B cell (primary cell): ENCODE data around the gene PRXL2B. TPM values are rescaled to one million over a fixed set of nuclear protein-coding genes. Genes with fewer than 3 reads are reported as not detected.

Experiments used
- ATAC-seq: fragments of 200-7000 bp; cut with Tn5 transposase; one replicate; pipeline ENCODE4 v1.10.0; 2021; ENCODE audit warnings: low read depth, mild to moderate bottlenecking, moderate number of reproducible peaks, moderate library complexity
- CTCF ChIA-PET: fragments of 350-600 bp; sonication (Branson Sonifier 250); formaldehyde crosslinking; loops from one replicate; lab custom pipeline; 2021; ENCODE audit warnings: antibody characterized with exemption, inconsistent platforms; lab: Charles Lee
- POLR2A ChIA-PET: fragments of 350-600 bp; sonication (Branson Sonifier 250); formaldehyde crosslinking; loops from one replicate; lab custom pipeline; 2021; ENCODE audit warnings: antibody characterized with exemption; lab: Charles Lee
- DNase-seq: peaks from one replicate; pipeline ENCODE4 v3.0.0; 2013
- H2AFZ ChIP-seq: 2 replicates; pipeline ENCODE4 v1.6.1; 2012; ENCODE audit warnings: mild to moderate bottlenecking, low read depth, low read length; ENCODE audit not compliant: insufficient read depth, poor library complexity, severe bottlenecking
- H3K27ac ChIP-seq, 2 donors: 1 replicate in 1 of 2; 2 replicates in 1 of 2; pipeline ENCODE4 v1.5.1; 2012 to 2013; ENCODE audit warnings: low read length in 2 of 2, mild to moderate bottlenecking in 2 of 2, moderate library complexity in 1 of 2
- H3K27me3 ChIP-seq, 4 experiments: fragments of 200-600 bp in 1 of 4; sonication (generic) in 1 of 4; replicated peaks in 1 of 4; 1 replicate in 2 of 4; 2 replicates in 2 of 4; pipeline versions ENCODE4 v1.6.1 to v1.7.0; 2013 to 2016; ENCODE audit warnings: low read length in 3 of 4, mild to moderate bottlenecking in 2 of 4, mixed read lengths in 1 of 4, moderate library complexity in 1 of 4; ENCODE audit not compliant: insufficient read depth in 4 of 4, control insufficient read depth in 3 of 4; ENCODE audit errors: control extremely low read depth in 1 of 4
- H3K36me3 ChIP-seq, 2 experiments: replicated peaks in 1 of 2; 1 replicate in 1 of 2; 2 replicates in 1 of 2; pipeline versions ENCODE4 v1.6.1 to v1.7.1; 2013; ENCODE audit warnings: low read length in 1 of 2; ENCODE audit not compliant: insufficient read depth in 2 of 2, control insufficient read depth in 1 of 2; ENCODE audit errors: control extremely low read depth in 1 of 2, extremely low read depth in 1 of 2
- H3K4me1 ChIP-seq, 2 donors: fragments of 200-600 bp in 1 of 2; sonication (generic) in 1 of 2; 1 replicate in 1 of 2; 2 replicates in 1 of 2; pipeline versions ENCODE4 v1.5.1 to v1.6.1; 2013 to 2017; ENCODE audit warnings: low read length in 2 of 2; ENCODE audit not compliant: control insufficient read depth in 2 of 2, insufficient read depth in 2 of 2
- H3K4me2 ChIP-seq: replicated peaks from 2 replicates; pipeline ENCODE3; 2012; ENCODE audit warnings: mild to moderate bottlenecking, low read depth, low read length; ENCODE audit not compliant: poor library complexity, severe bottlenecking
- H3K4me3 ChIP-seq, 5 experiments: fragments of 200-600 bp in 1 of 5; sonication (generic) in 1 of 5; 1 replicate in 3 of 5; 2 replicates in 2 of 5; pipeline versions ENCODE4 v1.5.1 to v1.7.0; 2011 to 2016; ENCODE audit warnings: low read length in 4 of 5, mild to moderate bottlenecking in 4 of 5, low read depth in 2 of 5, control low read depth in 1 of 5, moderate library complexity in 1 of 5; ENCODE audit not compliant: insufficient read depth in 1 of 5; ENCODE audit errors: control extremely low read depth in 1 of 5, extremely low read depth in 1 of 5
- H3K79me2 ChIP-seq: fragments of 200-600 bp; sonication (generic); one replicate; pipeline ENCODE4 v1.6.0; 2016; ENCODE audit warnings: low read length; ENCODE audit not compliant: control insufficient read depth, insufficient read depth
- H3K9ac ChIP-seq: fragments of 200-600 bp; sonication (generic); 2 replicates; pipeline ENCODE4 v1.6.1; 2017; ENCODE audit warnings: mild to moderate bottlenecking, low read length, moderate library complexity
- H3K9me3 ChIP-seq, 3 donors: one replicate each; pipeline versions ENCODE4 v1.6.1 to v1.7.1; 2013; ENCODE audit warnings: low read length in 2 of 3; ENCODE audit not compliant: control insufficient read depth in 2 of 3, insufficient read depth in 1 of 3; ENCODE audit errors: control extremely low read depth in 1 of 3
- H4K20me1 ChIP-seq: 2 replicates; pipeline ENCODE4 v1.6.0; 2012; ENCODE audit warnings: mild to moderate bottlenecking, low read length; ENCODE audit not compliant: insufficient read depth, control insufficient read depth, poor library complexity, severe bottlenecking
- H3K27ac Mint-ChIP-seq: one replicate; pipeline ENCODE4 v1.8.0; 2021; ENCODE audit warnings: mixed read lengths
- H3K27me3 Mint-ChIP-seq: one replicate; pipeline ENCODE4 v1.8.0; 2021; ENCODE audit warnings: mixed read lengths
- H3K4me1 Mint-ChIP-seq: one replicate; pipeline ENCODE4 v1.8.0; 2021; ENCODE audit warnings: mixed read lengths
- H3K4me3 Mint-ChIP-seq: one replicate; pipeline ENCODE4 v1.8.0; 2021; ENCODE audit warnings: mixed read lengths
- H3K9me3 Mint-ChIP-seq: one replicate; pipeline ENCODE4 v1.8.0; 2022; ENCODE audit warnings: mixed read lengths; ENCODE audit not compliant: insufficient read depth
- EZH2 ChIP-seq: IDR thresholded peaks from 2 replicates; pipeline ENCODE4 v1.6.1; 2012; ENCODE audit warnings: borderline replicate concordance, low read depth, mild to moderate bottlenecking, moderate library complexity, low read length; ENCODE audit not compliant: insufficient read depth, poor library complexity, severe bottlenecking
- WGBS: methylation state at CpG from one replicate; pipeline ENCODE4 v1.1.5; 2013; ENCODE audit warnings: missing lambda C conversion rate; ENCODE audit not compliant: insufficient coverage; 5-methylcytosine and 5-hydroxymethylcytosine counted together
- intact Hi-C: fragments of 100-400 bp; cut with micrococcal nuclease; formaldehyde crosslinking; loops from one replicate; pipeline ENCODE4 v1.10.0; 2022
- polyA plus RNA-seq: library from polyadenylated mRNA; depleted of rRNA; stranded (reverse); fragments of >200 nt; gene quantifications from 2 replicates; pipeline ENCODE4 v1.2.3, GENCODE V29; 2012
- total RNA-seq, 2 donors: library from RNA; stranded (reverse); fragments of 120-200 nt in 1 of 2; gene quantifications; 1 replicate in 1 of 2; 2 replicates in 1 of 2; pipeline versions ENCODE4 v1.2.3 to v1.2.4, GENCODE V29; 2013 to 2022
- TF ChIP-seq, protein P1 (sequence below): fragments of 200-600 bp; IDR thresholded peaks from one replicate; pipeline ENCODE4 v1.8.0; 2022; ENCODE audit warnings: antibody characterized with exemption, mild to moderate bottlenecking

The PRXL2B gene
- total and polyA plus RNA-seq, 2 donors (not counting 1 experiment from before 2014, with no cell fraction given) = 13.0 to 27.0 TPM

DNA sequence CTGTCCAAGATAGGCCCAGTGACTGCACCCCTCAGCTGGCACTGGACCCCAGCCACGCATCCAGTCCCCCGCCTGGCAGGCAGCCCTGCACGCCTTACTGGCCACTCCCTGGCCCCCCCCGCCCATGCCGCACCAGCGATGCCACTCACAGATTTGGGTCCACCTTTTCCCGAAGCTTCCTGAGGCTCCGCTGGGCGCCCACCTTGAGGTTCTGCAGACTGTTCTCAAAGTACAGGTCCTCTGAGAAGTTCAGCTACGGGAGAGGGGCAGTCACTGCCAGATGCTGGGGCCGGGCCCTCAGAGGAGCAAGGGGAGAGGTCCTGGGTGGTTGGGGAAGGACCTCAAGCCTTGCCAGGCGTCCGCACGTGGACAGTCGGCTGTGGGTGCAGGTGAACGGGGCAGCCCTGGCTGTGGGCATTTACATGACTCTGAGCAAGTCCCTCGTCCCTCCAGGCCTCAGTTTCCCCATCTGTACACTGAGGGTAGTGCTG is 8.1 kb downstream of the PRXL2B start:
- Histone ChIP-seq H3K79me2 (no peaks in the 10 kb centered on the region), H3K4me2 (no peak overlapping the region), H3K4me1 (peaks cover 0 to 4% of the 10 kb centered on the region in 2 donors), H2AFZ (no peak overlapping the region), H3K9me3 (peaks cover 2 to 8% (median 5%) of the 10 kb centered on the region in 3 donors), H3K27me3 (peaks cover 0 to 19% (median 0%) of the 10 kb centered on the region in 4 experiments), H3K9ac (no peak overlapping the region), H3K4me3 (no peak overlapping the region), H3K36me3 (no peaks in the 10 kb centered on the region), H3K27ac (no peak overlapping the region), H4K20me1 (no peaks in the 10 kb centered on the region)
- H3K27ac Mint-ChIP-seq = no peak overlapping the region
- POLR2A ChIA-PET = no interaction called here
- no peak for ATAC-seq
- H3K9me3 Mint-ChIP-seq = peaks cover 2% of the 10 kb centered on the region
- peaks cover 9% of the 10 kb centered on the region for H3K27me3 Mint-ChIP-seq
- CTCF ChIA-PET = no interaction called here
- H3K4me3 Mint-ChIP-seq = no peak overlapping the region
- intact Hi-C loops = no loop called here
- DNase-seq = no peak
- no peak for TF ChIP-seq EZH2
- TF ChIP-seq, protein P1, sequence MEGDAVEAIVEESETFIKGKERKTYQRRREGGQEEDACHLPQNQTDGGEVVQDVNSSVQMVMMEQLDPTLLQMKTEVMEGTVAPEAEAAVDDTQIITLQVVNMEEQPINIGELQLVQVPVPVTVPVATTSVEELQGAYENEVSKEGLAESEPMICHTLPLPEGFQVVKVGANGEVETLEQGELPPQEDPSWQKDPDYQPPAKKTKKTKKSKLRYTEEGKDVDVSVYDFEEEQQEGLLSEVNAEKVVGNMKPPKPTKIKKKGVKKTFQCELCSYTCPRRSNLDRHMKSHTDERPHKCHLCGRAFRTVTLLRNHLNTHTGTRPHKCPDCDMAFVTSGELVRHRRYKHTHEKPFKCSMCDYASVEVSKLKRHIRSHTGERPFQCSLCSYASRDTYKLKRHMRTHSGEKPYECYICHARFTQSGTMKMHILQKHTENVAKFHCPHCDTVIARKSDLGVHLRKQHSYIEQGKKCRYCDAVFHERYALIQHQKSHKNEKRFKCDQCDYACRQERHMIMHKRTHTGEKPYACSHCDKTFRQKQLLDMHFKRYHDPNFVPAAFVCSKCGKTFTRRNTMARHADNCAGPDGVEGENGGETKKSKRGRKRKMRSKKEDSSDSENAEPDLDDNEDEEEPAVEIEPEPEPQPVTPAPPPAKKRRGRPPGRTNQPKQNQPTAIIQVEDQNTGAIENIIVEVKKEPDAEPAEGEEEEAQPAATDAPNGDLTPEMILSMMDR = no peak
- H3K4me1 Mint-ChIP-seq = no peaks in the 10 kb centered on the region
- WGBS = 91% methylated on average over 17 of the region's 17 CpGs

DNA sequence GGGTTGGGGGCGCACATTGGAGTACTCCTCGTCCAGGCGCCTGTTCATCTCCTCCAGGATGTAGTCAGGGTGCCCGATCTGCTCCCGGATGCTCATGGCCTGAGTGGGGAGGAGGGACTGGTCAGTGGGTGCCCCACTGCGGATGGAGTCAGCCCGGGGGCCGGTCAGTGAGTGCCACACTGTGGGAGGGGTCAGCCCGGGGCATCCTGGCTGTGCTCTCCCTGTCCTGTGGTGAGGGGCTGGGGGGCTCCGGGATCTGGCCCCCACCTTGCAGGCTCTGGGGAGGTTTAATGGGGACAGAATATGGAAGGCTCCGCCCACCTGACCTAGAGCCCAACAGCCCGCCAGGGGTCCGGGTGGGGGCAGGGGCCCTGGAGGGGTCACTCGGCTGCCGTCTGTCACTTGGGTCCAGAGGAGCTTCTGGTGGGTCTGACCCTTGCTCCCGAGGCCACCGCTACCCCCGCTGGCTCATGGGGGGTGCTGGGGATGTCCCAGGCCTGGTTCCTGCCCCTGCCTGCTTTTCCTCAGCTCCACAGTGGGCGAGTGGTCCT is 8.8 kb downstream of the PRXL2B start:
- H3K4me1 ChIP-seq = peaks cover 0 to 4% of the 10 kb centered on the region in 2 donors
- no peaks in the 10 kb centered on the region for H3K36me3 ChIP-seq
- ATAC-seq (no peak), DNase-seq (no peak)
- H2AFZ ChIP-seq = no peak overlapping the region
- peaks cover 0 to 19% (median 0%) of the 10 kb centered on the region in 4 experiments for H3K27me3 ChIP-seq
- H3K4me3 Mint-ChIP-seq = no peak overlapping the region
- ChIA-PET POLR2A (no interaction called here), CTCF (no interaction called here)
- peaks cover 9% of the 10 kb centered on the region for H3K27me3 Mint-ChIP-seq
- H3K9me3 Mint-ChIP-seq = peaks cover 2% of the 10 kb centered on the region
- intact Hi-C loops = no loop called here
- no peak overlapping the region for H3K27ac Mint-ChIP-seq
- H3K4me1 Mint-ChIP-seq = no peaks in the 10 kb centered on the region
- 89% methylated on average over 18 of the region's 19 CpGs for WGBS
- H3K27ac ChIP-seq = no peak overlapping the region
- H3K4me2 ChIP-seq = no peak overlapping the region
- no peak for TF ChIP-seq EZH2
- TF ChIP-seq, protein P1 = no peak
- H3K9ac ChIP-seq = no peak overlapping the region
- no peak overlapping the region for H3K4me3 ChIP-seq
- peaks cover 2 to 8% (median 5%) of the 10 kb centered on the region in 3 donors for H3K9me3 ChIP-seq
- no peaks in the 10 kb centered on the region for H4K20me1 ChIP-seq
- no peaks in the 10 kb centered on the region for H3K79me2 ChIP-seq
